WTC11 (cell line): ENCODE results near the gene TFAP2B. TPM values are rescaled to one million over a fixed set of nuclear protein-coding genes. Genes with fewer than 3 reads are reported as not detected.

ENCODE experiments used
- ATAC-seq: fragments of 200-7000 bp; cut with Tn5 transposase; 2 replicates; pipeline ENCODE4 v1.10.0; 2021; ENCODE audit warnings: mild to moderate bottlenecking, moderate library complexity
- CTCF ChIA-PET: fragments of 300-600 bp; sonication (Branson Sonifier 250); formaldehyde crosslinking; loops from one replicate; lab custom pipeline; 2021; ENCODE audit warnings: antibody characterized with exemption; lab: Charles Lee
- POLR2A ChIA-PET: fragments of 350-600 bp; sonication (Branson Sonifier 250); formaldehyde crosslinking; loops from one replicate; lab custom pipeline; 2021; ENCODE audit warnings: antibody characterized with exemption; lab: Charles Lee
- DNase-seq: peaks from one replicate; pipeline ENCODE4 v3.0.0; 2021; ENCODE audit warnings: low spot score
- H3K27ac Mint-ChIP-seq: 2 replicates; pipeline ENCODE4 v1.8.0; 2021; ENCODE audit warnings: mixed read lengths
- H3K27me3 Mint-ChIP-seq: 2 replicates; pipeline ENCODE4 v1.8.0; 2021; ENCODE audit warnings: low read depth, mild to moderate bottlenecking, moderate library complexity, mixed read lengths
- H3K36me3 Mint-ChIP-seq: 2 replicates; pipeline ENCODE4 v1.8.0; 2021; ENCODE audit warnings: mixed read lengths
- H3K4me1 Mint-ChIP-seq: 2 replicates; pipeline ENCODE4 v1.8.0; 2022; ENCODE audit warnings: mixed read lengths
- H3K4me3 Mint-ChIP-seq: 2 replicates; pipeline ENCODE4 v1.8.0; 2021; ENCODE audit warnings: mild to moderate bottlenecking, moderate library complexity, mixed read lengths
- H3K9me3 Mint-ChIP-seq: 2 replicates; pipeline ENCODE4 v1.8.0; 2021; ENCODE audit warnings: mixed read lengths
- CREM ChIP-seq: sonication (generic); formaldehyde crosslinking; IDR thresholded peaks from 2 replicates; pipeline ENCODE4 v1.8.1; 2022; ENCODE audit warnings: mild to moderate bottlenecking, missing genetic modification reagents, moderate library complexity
- ELF4 ChIP-seq: sonication (generic); formaldehyde crosslinking; IDR thresholded peaks from 2 replicates; pipeline ENCODE4 v1.8.1; 2022; ENCODE audit warnings: low read depth, mild to moderate bottlenecking, moderate library complexity, missing genetic modification reagents
- ESRRA ChIP-seq: sonication (generic); formaldehyde crosslinking; IDR thresholded peaks from 2 replicates; pipeline ENCODE4 v1.8.1; 2022; ENCODE audit warnings: mild to moderate bottlenecking, missing genetic modification reagents, borderline replicate concordance
- ETV6 ChIP-seq: sonication (generic); formaldehyde crosslinking; IDR thresholded peaks from 2 replicates; pipeline ENCODE4 v1.8.1; 2022; ENCODE audit warnings: mild to moderate bottlenecking, missing genetic modification reagents
- GTF2I ChIP-seq: fragments of 250-450 bp; sonication (Bioruptor Pico); conservative IDR thresholded peaks from 2 replicates; pipeline ENCODE4 v1.4.0; 2021; ENCODE audit warnings: mild to moderate bottlenecking
- HMGXB4 ChIP-seq: sonication (generic); formaldehyde crosslinking; IDR thresholded peaks from 2 replicates; pipeline ENCODE4 v1.8.1; 2023; ENCODE audit warnings: mild to moderate bottlenecking, moderate library complexity, missing genetic modification reagents
- JAZF1 ChIP-seq: fragments of 250-450 bp; sonication (Bioruptor Pico); IDR thresholded peaks from 2 replicates; pipeline ENCODE4 v1.9.0; 2021; ENCODE audit warnings: moderate library complexity, mild to moderate bottlenecking, inconsistent platforms
- NFATC4 ChIP-seq: fragments of 250-450 bp; sonication (Bioruptor Pico); IDR thresholded peaks from 2 replicates; pipeline ENCODE4 v1.9.0; 2021; ENCODE audit warnings: mild to moderate bottlenecking
- NFYB ChIP-seq: sonication (generic); formaldehyde crosslinking; conservative IDR thresholded peaks from 2 replicates; pipeline ENCODE4 v1.8.0; 2022; ENCODE audit warnings: low read depth, missing genetic modification reagents
- NR2C2 ChIP-seq: sonication (generic); formaldehyde crosslinking; IDR thresholded peaks from 2 replicates; pipeline ENCODE4 v1.8.0; 2022; ENCODE audit warnings: mild to moderate bottlenecking, missing genetic modification reagents
- RELA ChIP-seq: sonication (generic); formaldehyde crosslinking; IDR thresholded peaks from 2 replicates; pipeline ENCODE4 v1.8.1; 2022; ENCODE audit warnings: missing genetic modification reagents, mild to moderate bottlenecking, borderline replicate concordance
- SMAD4 ChIP-seq: sonication (generic); formaldehyde crosslinking; IDR thresholded peaks from 2 replicates; pipeline ENCODE4 v1.8.0; 2022; ENCODE audit warnings: mild to moderate bottlenecking, missing genetic modification reagents
- TCF7 ChIP-seq: sonication (generic); formaldehyde crosslinking; IDR thresholded peaks from 2 replicates; pipeline ENCODE4 v1.8.0; 2022; ENCODE audit warnings: mild to moderate bottlenecking, low read depth, missing genetic modification reagents, moderate library complexity
- ZNF423 ChIP-seq: fragments of 250-450 bp; sonication (Bioruptor Pico); IDR thresholded peaks from 2 replicates; pipeline ENCODE4 v2.1.2; 2022; ENCODE audit warnings: mild to moderate bottlenecking, moderate library complexity
- ZNF425 ChIP-seq: fragments of 250-450 bp; sonication (Bioruptor Pico); conservative IDR thresholded peaks from 2 replicates; pipeline ENCODE4 v1.9.0; 2021; ENCODE audit warnings: mild to moderate bottlenecking
- total RNA-seq: library from RNA; stranded (reverse); gene quantifications from 3 replicates; pipeline ENCODE4 v1.2.3, GENCODE V29; 2021
- TF ChIP-seq, protein P1 (sequence below): sonication (generic); formaldehyde crosslinking; IDR thresholded peaks from 2 replicates; pipeline ENCODE4 v1.8.1; 2022; ENCODE audit warnings: low read depth, mild to moderate bottlenecking, moderate library complexity, missing genetic modification reagents, borderline replicate concordance
- TF ChIP-seq, protein P2 (sequence below): fragments of 250-450 bp; sonication (Bioruptor Pico); IDR thresholded peaks from 2 replicates; pipeline ENCODE4 v1.9.0; 2021; ENCODE audit warnings: mild to moderate bottlenecking

Gene TFAP2B
- total RNA-seq, 1 experiment from 2014 or later: not detected

GRCh38 chr6:50842861-50843384, 24.3 kb downstream of the TFAP2B start (continued):
- 0 out of 2 replicates have a peak, but pooled peaks have one; percentile 33 for TF ChIP-seq ETV6
- TF ChIP-seq, all 79 proteins: peak for 4

DNA sequence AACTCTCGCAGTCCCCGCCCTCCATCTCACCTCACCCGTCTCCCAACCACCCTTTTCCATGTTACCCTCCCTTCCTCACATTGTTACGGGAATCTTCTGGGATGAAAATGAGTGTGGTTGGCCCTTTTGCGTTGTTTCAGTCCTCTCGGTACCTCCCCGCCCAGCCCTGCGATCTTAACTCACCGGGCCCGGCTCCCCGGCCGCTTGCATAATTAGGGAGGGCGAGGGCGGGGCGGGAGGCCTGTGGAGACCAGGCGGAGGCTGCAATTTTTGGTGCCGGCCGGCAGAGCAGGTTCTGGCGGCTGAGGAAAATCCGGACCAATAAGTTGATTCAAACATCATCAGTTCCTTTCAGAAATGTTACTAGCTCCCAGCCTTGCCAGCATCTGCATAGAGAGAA, 25.2 kb downstream of the TFAP2B start:
- peak; percentile 44 for ATAC-seq
- Mint-ChIP-seq H3K36me3 (no peaks in the 10 kb centered on the region), H3K4me3 (peak overlapping the region; percentile 77), H3K27ac (no peak overlapping the region), H3K4me1 (peaks cover 70% of the 10 kb centered on the region), H3K9me3 (no peaks in the 10 kb centered on the region), H3K27me3 (peaks cover 100% of the 10 kb centered on the region)
- CTCF ChIA-PET: no interaction called here
- TF ChIP-seq, protein P1, sequence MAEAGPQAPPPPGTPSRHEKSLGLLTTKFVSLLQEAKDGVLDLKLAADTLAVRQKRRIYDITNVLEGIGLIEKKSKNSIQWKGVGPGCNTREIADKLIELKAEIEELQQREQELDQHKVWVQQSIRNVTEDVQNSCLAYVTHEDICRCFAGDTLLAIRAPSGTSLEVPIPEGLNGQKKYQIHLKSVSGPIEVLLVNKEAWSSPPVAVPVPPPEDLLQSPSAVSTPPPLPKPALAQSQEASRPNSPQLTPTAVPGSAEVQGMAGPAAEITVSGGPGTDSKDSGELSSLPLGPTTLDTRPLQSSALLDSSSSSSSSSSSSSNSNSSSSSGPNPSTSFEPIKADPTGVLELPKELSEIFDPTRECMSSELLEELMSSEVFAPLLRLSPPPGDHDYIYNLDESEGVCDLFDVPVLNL (CRISPR knock-in tag): no peak
- TF ChIP-seq NFATC4 (no peak), TCF7 (CRISPR knock-in tag) (no peak), JAZF1 (no peak), RELA (CRISPR knock-in tag) (no peak)
- TF ChIP-seq, protein P2, sequence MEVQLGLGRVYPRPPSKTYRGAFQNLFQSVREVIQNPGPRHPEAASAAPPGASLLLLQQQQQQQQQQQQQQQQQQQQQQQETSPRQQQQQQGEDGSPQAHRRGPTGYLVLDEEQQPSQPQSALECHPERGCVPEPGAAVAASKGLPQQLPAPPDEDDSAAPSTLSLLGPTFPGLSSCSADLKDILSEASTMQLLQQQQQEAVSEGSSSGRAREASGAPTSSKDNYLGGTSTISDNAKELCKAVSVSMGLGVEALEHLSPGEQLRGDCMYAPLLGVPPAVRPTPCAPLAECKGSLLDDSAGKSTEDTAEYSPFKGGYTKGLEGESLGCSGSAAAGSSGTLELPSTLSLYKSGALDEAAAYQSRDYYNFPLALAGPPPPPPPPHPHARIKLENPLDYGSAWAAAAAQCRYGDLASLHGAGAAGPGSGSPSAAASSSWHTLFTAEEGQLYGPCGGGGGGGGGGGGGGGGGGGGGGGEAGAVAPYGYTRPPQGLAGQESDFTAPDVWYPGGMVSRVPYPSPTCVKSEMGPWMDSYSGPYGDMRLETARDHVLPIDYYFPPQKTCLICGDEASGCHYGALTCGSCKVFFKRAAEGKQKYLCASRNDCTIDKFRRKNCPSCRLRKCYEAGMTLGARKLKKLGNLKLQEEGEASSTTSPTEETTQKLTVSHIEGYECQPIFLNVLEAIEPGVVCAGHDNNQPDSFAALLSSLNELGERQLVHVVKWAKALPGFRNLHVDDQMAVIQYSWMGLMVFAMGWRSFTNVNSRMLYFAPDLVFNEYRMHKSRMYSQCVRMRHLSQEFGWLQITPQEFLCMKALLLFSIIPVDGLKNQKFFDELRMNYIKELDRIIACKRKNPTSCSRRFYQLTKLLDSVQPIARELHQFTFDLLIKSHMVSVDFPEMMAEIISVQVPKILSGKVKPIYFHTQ (CRISPR knock-in tag): no peak
- peak; percentile 90 for DNase-seq
- POLR2A ChIA-PET: interaction anchor here (2.3 kb wide), 1 partner anchor 14 kb away, joined by 6 read pairs; no protein-coding TSS in a partner anchor

DNA sequence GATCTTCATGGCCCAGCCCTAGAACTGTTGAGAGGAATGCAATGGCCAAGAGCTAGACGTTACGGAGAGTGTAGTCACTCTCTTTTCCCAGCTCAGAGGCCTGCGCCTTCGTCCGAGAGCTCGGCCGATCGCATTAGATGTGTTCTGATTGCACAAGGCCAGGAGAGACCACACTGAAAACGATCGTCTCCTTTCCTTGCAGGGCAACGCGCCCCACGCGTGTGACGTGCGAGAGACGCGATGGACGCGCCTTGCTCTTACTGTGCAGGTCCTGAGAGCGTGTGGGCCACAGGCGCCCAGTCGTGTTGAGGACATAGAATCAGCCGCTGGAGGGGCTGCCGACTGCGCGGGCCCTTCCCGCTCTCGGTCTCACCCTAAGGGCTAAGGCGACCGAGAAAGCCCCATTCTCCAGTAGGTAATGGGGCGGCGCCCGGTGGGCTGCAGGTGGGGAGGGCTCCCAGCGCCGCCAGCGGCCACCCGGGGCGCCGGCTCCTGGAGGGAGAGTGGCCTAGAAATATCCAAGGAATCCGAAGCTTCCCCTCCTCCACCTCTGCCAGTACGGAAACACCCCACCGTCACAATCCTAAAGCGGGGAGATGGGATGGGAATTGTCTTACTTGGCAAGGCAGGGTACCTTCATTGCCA, 26.9 kb downstream of the TFAP2B start:
- H3K4me3 Mint-ChIP-seq: peak overlapping the region; percentile 86
- DNase-seq (peak; percentile 54), ATAC-seq (peak; percentile 19)
- H3K4me1 Mint-ChIP-seq: peaks cover 77% of the 10 kb centered on the region
- TF ChIP-seq NFYB (no peak), NR2C2 (no peak), GTF2I (CRISPR knock-in tag) (no peak), SMAD4 (CRISPR knock-in tag) (no peak), ZNF423 (CRISPR knock-in tag) (peak; percentile 90), ZNF425 (CRISPR knock-in tag) (no peak), ESRRA (CRISPR knock-in tag) (no peak), HMGXB4 (CRISPR knock-in tag) (no peak), CREM (CRISPR knock-in tag) (0 out of 2 replicates have a peak, but pooled peaks have one; percentile 40), ELF4 (CRISPR knock-in tag) (no peak)
- H3K27me3 Mint-ChIP-seq: peaks cover 100% of the 10 kb centered on the region
- H3K36me3 Mint-ChIP-seq: no peaks in the 10 kb centered on the region
- POLR2A ChIA-PET: interaction anchor here (1.0 to 1.7 kb wide), 2 partner anchors 20 to 131 kb away, joined by 3 to 5 read pairs; no protein-coding TSS in a partner anchor
- CTCF ChIA-PET: interaction anchor here (1.4 to 2.2 kb wide), 2 partner anchors 21 to 999 kb away, joined by 3 to 14 read pairs; no protein-coding TSS in a partner anchor
- H3K27ac Mint-ChIP-seq: no peak overlapping the region
- no peaks in the 10 kb centered on the region for H3K9me3 Mint-ChIP-seq
